Measurements from ENCODE around the gene RIMS4. TPM values are rescaled to one million over a fixed set of nuclear protein-coding genes. Genes with fewer than 3 reads are reported as not detected.

RIMS4 gene
- total RNA-seq, 1 donor from 2014 or later: 6.1 TPM

DNA sequence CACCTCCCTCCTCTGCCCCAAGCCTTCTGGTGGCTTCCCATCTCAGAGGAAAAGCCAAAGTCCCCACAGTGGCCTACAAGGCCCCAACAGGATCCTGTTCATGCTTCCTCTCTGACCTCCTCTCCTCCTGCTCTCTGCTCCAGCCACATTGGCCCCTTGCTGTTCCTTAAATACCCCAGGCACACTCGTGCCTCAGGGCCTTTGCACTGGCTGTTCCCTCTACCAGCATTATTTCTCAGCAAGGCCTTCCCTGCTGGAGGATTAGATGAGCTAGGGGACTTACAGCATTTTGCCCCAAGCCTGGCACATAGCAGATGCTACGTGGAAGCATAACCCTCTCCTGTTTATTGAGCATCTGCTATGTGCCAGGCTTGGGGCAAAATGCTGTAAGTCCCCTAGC lies 87.4 kb downstream of the RIMS4 start:
- H3K27me3 Mint-ChIP-seq (ENCODE audit: low read depth): peaks cover 2% of the 10 kb centered on the region
- peaks cover 4% of the 10 kb centered on the region for H3K4me1 Mint-ChIP-seq
- no peak for DNase-seq (ENCODE audit: low read depth, low spot score)
- no peaks in the 10 kb centered on the region for H3K9me3 Mint-ChIP-seq
- TF ChIP-seq, protein P1, sequence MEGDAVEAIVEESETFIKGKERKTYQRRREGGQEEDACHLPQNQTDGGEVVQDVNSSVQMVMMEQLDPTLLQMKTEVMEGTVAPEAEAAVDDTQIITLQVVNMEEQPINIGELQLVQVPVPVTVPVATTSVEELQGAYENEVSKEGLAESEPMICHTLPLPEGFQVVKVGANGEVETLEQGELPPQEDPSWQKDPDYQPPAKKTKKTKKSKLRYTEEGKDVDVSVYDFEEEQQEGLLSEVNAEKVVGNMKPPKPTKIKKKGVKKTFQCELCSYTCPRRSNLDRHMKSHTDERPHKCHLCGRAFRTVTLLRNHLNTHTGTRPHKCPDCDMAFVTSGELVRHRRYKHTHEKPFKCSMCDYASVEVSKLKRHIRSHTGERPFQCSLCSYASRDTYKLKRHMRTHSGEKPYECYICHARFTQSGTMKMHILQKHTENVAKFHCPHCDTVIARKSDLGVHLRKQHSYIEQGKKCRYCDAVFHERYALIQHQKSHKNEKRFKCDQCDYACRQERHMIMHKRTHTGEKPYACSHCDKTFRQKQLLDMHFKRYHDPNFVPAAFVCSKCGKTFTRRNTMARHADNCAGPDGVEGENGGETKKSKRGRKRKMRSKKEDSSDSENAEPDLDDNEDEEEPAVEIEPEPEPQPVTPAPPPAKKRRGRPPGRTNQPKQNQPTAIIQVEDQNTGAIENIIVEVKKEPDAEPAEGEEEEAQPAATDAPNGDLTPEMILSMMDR (conservative IDR thresholded peaks at IDR 0.05): no peak
- H3K4me3 Mint-ChIP-seq: no peak overlapping the region
- no peaks in the 10 kb centered on the region for H3K36me3 Mint-ChIP-seq (ENCODE audit: low read depth)
- no peak overlapping the region for H3K27ac Mint-ChIP-seq (ENCODE audit: unreplicated experiment)

GRCh38 chr20:44721785-44722054 lies 88.6 kb downstream of the RIMS4 start:
- H3K4me3 Mint-ChIP-seq: no peak overlapping the region
- TF ChIP-seq, protein P1 (conservative IDR thresholded peaks at IDR 0.05): no peak
- H3K9me3 Mint-ChIP-seq: no peaks in the 10 kb centered on the region
- no peak for DNase-seq (ENCODE audit: low read depth, low spot score)
- H3K27ac Mint-ChIP-seq (ENCODE audit: unreplicated experiment): no peak overlapping the region
- peaks cover 4% of the 10 kb centered on the region for H3K4me1 Mint-ChIP-seq
- peaks cover 2% of the 10 kb centered on the region for H3K27me3 Mint-ChIP-seq (ENCODE audit: low read depth)
- H3K36me3 Mint-ChIP-seq (ENCODE audit: low read depth): no peaks in the 10 kb centered on the region

- Mint-ChIP-seq H3K27ac (ENCODE audit: unreplicated experiment) (no peak overlapping the region), H3K4me1 (peaks cover 4% of the 10 kb centered on the region), H3K36me3 (ENCODE audit: low read depth) (no peaks in the 10 kb centered on the region), H3K27me3 (ENCODE audit: low read depth) (peaks cover 2% of the 10 kb centered on the region), H3K9me3 (no peaks in the 10 kb centered on the region), H3K4me3 (no peak overlapping the region)
- DNase-seq (ENCODE audit: low read depth, low spot score): no peak
- TF ChIP-seq, protein P1 (conservative IDR thresholded peaks at IDR 0.05): no peak
Measured at GRCh38 chr20:44720997-44721784, 89.2 kb downstream of the RIMS4 start.

- peaks cover 2% of the 10 kb centered on the region for H3K27me3 Mint-ChIP-seq (ENCODE audit: low read depth)
Measured at GRCh38 chr20:44720621-44720996, 89.7 kb downstream of the RIMS4 start.

DNA sequence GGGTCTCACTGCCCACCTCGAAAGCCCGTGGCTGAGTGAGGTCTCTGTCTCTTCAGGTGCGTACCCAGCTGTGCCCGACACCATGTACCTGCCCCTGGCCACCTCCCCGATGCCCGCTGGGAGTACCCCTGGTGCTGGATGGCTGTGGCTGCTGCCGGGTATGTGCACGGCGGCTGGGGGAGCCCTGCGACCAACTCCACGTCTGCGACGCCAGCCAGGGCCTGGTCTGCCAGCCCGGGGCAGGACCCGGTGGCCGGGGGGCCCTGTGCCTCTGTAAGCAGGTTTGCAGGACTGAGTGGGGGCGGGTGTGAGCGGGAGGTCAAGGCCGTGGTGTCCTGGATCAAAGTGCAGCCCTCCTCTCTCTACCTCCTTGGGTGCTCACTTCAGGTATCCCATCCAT lies 90.5 kb downstream of the RIMS4 start:
- Mint-ChIP-seq H3K4me3 (no peak overlapping the region), H3K36me3 (ENCODE audit: low read depth) (no peaks in the 10 kb centered on the region), H3K27me3 (ENCODE audit: low read depth) (peaks cover 2% of the 10 kb centered on the region), H3K27ac (ENCODE audit: unreplicated experiment) (no peak overlapping the region), H3K4me1 (peaks cover 4% of the 10 kb centered on the region), H3K9me3 (no peaks in the 10 kb centered on the region)
- no peak for DNase-seq (ENCODE audit: low read depth, low spot score)
- TF ChIP-seq, protein P1 (conservative IDR thresholded peaks at IDR 0.05): no peak

More at GRCh38 chr20:44720621-44720996, 89.7 kb downstream of the RIMS4 start:
- Mint-ChIP-seq H3K27ac (ENCODE audit: unreplicated experiment) (no peak overlapping the region), H3K4me3 (no peak overlapping the region), H3K36me3 (ENCODE audit: low read depth) (no peaks in the 10 kb centered on the region), H3K4me1 (peaks cover 4% of the 10 kb centered on the region), H3K9me3 (no peaks in the 10 kb centered on the region)
- TF ChIP-seq, protein P1 (conservative IDR thresholded peaks at IDR 0.05): no peak
- DNase-seq (ENCODE audit: low read depth, low spot score): no peak

All from neural crest cell (in vitro differentiated cells).